GM21717 (cell line): ENCODE measurements around the gene NFXL1.

Source experiments
- ATAC-seq: cut with Tn5 transposase; IDR thresholded peaks from one replicate; pipeline ENCODE4 v1.9.1; 2021; ENCODE audit warnings: mild to moderate bottlenecking, moderate library complexity; ENCODE audit not compliant: unreplicated experiment

The NFXL1 gene

GRCh38 chr4:47899639-47900038 is 14.7 kb downstream of the NFXL1 start:
- no peak for ATAC-seq

- ATAC-seq, result no peak
Observed at GRCh38 chr4:47891928-47892327, 22.5 kb downstream of the NFXL1 start.

DNA sequence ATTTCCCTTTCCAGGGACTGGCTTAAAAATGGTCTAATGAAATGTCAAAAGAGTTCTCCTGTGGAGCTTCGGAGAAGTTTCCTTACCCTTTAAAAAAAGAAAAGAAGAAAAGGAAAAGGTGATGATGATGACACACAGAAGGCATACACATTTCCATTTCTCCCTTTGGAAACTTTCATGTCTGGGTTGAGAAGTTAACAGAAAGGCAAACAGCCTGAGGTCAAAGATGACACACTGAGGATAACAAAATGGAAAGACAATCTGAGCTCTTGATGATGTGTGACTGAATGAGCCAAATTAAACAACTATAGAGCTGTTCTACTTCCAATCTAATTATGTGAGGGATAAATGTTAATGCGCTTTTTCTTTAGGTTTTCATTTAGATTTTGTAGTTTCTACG is 32.2 kb downstream of the NFXL1 start:
- no peak for ATAC-seq

DNA sequence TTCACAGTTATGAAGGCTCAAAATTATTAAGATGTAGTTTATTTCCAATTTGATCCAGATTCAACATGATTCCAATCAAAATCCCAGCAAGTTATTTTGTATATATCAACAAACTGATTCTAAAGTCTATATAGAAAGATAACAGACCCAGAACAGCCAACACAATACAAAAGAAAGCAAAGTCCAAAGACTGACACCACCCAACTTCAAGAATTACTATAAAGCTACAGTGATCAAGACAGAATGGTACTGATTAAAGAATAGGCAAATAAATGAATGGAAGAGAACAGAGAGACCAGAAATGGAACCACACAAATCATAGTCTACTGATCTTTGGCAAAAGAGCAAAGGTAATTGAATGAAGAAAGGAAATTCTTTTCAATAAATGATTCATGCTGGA is 34.9 kb downstream of the NFXL1 start:
- no peak for ATAC-seq

GRCh38 chr4:47876784-47877546 is 37.4 kb downstream of the NFXL1 start:
- ATAC-seq, result no peak

DNA sequence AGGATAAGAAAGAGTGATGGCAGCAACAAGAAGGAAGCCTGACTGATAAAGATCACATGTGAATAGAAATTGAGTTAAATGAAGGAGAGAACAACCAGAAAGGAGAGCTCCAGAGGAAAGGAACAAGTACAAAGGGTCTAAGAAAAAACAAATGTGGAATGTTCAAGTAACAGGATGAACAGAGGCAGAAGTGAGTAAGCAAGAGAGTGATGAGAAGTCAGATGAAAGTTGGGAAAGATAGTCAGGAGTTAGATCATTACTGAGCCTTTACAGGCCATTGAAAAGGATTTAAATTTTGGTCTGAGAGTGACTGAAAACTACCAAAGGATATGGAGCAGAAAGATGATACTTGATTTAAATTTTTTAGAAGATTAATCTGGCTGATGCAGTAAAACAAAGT is 38.1 kb downstream of the NFXL1 start:
- ATAC-seq, result no peak

GRCh38 chr4:47873877-47874541 is 40.4 kb downstream of the NFXL1 start:
- ATAC-seq, result no peak

DNA sequence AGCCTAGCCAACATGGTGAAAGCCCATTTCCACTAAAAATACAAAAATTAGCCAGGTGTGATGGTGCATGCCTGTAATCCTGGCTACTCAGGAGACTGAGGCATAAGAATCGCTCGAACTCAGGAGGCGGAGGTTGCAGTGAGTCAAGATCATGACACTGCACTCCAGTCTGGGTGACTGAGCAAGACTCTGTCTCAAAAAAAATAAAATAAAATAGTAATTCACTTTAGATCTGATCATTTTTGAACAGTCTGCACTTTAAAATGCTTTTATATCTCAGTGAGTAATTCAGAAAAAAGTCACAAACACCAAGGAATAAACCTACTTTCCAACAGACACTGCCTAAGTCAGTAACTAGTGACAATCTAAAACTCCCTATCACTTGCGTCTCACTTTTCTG is 50.9 kb downstream of the NFXL1 start:
- no peak for ATAC-seq

GRCh38 chr4:47862297-47862696 is 52.1 kb downstream of the NFXL1 start:
- no peak for ATAC-seq

DNA sequence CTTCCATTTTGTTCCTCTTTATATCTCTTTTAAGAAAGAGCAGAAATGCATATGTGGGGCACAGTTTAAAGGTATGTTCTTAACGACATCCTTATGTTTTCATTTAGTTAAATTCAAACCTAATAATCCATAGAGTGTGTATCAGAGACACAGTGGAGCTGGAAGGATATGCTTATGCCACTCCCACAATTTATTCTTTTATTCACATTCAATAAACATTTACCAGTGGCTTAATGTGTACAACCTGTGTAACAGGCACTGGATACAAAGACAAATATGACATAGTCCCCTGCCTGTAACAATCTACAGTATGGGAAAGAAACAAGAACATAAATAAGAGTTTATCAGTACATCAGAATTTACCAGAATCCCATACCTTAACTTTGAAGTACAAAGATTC is 54.1 kb downstream of the NFXL1 start:
- no peak for ATAC-seq

GRCh38 chr4:47858006-47858405 is 56.4 kb downstream of the NFXL1 start:
- ATAC-seq, result no peak

DNA sequence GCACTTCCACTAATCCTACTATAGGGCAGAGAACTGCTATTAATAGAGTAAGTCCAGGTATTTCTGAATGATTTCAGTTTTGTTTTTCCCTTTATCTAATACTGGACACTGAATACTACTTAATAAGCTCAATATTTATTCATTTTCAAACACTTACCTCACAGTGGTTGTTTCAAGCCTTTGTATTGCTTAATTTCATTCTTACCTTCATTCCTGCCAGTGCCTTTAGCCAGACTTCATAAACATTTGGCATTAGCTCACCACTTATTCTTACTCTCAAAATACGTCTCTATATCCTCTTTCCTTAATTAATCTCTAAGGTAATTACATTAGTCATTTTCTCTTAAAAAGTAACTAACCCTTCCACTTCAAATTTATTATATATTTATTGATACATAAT is 57.7 kb downstream of the NFXL1 start:
- no peak for ATAC-seq

DNA sequence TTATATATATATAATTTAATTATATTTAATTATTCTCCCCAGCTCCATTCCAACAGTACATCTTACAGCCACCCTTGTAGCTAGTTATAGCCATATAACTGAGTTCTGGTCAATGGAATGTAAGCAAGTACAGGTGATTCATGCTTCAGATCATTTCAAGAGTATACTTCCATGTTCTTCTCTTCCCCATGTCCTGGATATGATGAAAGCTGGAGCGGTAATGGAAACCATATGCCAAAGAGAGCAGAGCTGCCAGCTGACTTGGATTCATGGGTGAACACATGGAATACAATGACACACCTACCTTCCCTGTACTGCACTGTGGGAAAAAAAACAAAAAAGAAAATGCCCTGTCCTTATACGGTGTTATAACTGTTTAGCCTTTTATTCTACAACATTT is 59.0 kb downstream of the NFXL1 start:
- no peak for ATAC-seq

- ATAC-seq, result no peak
Observed at GRCh38 chr4:47852136-47852535, 62.2 kb downstream of the NFXL1 start.

DNA sequence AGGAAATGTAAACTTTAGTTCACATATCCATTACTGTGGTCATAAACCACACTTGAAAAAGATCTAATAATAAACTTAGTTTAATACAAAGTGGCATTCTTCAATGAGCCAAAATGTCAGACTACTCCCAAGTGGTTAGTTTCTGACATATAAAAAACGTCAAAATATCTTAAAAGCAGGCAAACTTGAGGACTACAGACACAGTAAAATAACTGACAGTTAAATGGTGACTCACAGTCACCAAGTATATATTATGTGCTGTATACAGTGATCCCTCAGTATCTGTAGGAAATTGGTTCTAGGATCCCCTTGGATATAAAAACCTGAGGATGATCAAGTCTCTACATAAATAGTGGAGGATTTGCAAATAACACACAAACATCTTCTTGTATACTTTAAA is 64.9 kb downstream of the NFXL1 start:
- no peak for ATAC-seq

DNA sequence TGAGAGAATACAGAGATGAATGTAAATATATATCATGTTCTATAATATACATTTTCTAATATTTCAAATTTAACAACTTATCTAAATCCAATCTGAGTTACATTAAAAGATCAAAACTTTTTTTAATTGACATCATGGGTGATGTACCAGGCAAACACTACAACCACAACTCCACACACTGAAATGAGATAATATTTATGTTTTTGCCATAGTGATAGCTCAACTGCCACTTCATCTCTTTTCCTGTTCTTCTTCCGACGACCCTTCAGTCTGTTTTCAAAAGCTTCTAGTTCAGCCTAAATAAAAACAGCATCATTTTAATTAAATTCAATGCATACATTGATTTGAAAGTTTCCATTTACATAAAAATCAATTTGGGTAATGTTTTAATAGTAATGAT is 66.3 kb downstream of the NFXL1 start:
- ATAC-seq, result no peak

DNA sequence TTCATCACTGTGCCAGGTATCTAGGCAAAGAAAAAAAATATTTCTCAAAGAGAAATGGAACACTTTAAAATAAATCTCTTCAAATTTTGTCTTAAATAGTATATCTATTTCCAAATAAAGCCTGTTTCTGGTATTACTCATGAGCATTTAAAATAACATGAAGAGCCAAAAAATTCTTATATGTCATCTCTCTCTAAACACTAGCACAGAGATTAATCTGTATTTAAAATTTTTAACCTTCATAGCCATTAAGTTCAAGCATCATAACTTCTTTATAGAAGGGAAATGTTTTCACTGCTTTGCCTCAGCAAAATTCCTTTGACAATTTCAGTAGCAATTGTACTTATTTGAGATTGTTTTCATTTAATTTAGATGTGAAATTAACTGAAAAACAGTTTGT is 71.4 kb downstream of the NFXL1 start:
- no peak for ATAC-seq

- no peak for ATAC-seq
Observed at GRCh38 chr4:47840291-47840690, 74.1 kb downstream of the NFXL1 start.

GRCh38 chr4:47839259-47839658 is 75.1 kb downstream of the NFXL1 start:
- peak; percentile 79 for ATAC-seq

- ATAC-seq, result no peak
Observed at GRCh38 chr4:47838445-47838844, 75.9 kb downstream of the NFXL1 start.

DNA sequence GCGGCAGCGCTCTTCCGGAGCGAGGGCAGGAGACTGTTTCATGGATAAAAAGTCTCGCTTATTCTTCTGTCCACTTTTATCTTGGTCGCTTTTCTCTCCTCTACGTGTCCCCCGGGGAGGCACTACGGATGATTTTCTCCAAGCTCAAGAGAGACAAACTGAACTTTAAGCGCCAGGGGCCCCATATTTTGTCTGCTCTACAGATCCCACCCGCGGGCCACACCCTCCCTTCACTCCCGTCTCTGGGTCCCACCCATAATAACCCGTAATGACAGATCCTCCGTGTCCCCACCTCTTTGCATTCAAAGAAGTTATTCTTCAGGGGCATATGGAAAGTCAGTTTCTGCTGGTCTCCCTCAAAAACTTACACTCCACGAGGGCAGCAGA is 76.5 kb downstream of the NFXL1 start, which contains the start of gene CORIN:
Gene CORIN, minus strand, starts transcription at position 160 of the 387 bp plus-strand sequence. Its CDS starts 118 bp downstream, at position 42.
- no peak for ATAC-seq

GRCh38 chr4:47837094-47837907 is 77.1 kb downstream of the NFXL1 start:
- ATAC-seq, result peak; percentile 61
